Glomerular endothelial cell (primary cell): Measurements from ENCODE around the gene VAT1L. TPM values are rescaled to one million over a fixed set of nuclear protein-coding genes. Genes with fewer than 3 reads are reported as not detected.

Source experiments
- DNase-seq: peaks from one replicate; pipeline ENCODE4 v3.0.0-alpha.2; 2011; ENCODE audit warnings: low read depth, low spot score; ENCODE audit errors: extremely low read depth
- total RNA-seq: library from RNA; depleted of rRNA; stranded (reverse); fragments of >200 nt; gene quantifications from 2 replicates; pipeline ENCODE4 v1.2.3, GENCODE V29; 2015

The VAT1L gene, protein sequence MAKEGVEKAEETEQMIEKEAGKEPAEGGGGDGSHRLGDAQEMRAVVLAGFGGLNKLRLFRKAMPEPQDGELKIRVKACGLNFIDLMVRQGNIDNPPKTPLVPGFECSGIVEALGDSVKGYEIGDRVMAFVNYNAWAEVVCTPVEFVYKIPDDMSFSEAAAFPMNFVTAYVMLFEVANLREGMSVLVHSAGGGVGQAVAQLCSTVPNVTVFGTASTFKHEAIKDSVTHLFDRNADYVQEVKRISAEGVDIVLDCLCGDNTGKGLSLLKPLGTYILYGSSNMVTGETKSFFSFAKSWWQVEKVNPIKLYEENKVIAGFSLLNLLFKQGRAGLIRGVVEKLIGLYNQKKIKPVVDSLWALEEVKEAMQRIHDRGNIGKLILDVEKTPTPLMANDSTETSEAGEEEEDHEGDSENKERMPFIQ
- 6.4 and 30.6 TPM in 2 replicates for total RNA-seq

DNA sequence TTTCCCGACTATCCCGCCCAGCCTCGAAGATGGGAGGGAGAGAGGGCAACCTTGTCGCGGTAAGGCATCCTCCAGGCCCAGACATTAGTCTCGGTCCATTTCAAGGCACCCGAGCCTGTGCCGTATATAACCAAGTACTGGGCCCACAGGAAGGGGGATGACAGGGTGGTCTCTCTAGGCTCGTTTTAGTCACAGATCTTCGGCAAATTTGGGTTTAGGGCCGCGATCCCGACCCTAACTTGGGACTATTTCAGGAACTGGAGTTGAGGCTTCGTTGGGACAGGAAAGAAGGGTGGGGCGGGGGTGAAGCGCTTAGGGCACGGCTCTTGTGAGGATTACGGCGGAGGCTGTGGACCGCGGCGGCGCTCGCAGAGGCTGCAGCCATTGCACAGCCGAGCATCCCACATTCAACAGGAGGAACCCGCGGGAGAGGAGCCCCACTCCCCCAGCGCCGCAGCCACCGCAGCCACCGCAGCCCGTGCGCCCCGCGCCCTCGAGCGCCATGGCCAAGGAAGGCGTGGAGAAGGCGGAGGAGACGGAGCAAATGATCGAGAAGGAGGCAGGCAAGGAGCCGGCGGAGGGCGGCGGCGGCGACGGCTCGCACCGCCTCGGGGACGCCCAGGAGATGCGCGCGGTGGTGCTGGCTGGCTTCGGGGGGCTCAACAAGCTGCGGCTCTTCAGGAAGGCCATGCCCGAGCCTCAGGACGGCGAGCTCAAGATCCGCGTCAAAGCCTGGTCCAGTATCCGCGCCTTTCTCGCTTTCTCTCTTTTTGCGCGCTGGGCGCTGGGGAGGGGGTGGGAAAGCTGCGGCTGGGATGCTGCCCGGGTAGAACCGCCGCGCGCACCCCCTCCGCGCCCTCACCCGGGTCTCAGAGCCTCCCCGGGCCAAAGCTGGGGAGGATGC lies at the start of gene VAT1L:
Gene VAT1L, plus strand, starts transcription at position 384 of the 904 bp plus-strand sequence. Its CDS starts 119 bp downstream, at position 503.
- DNase-seq: no peak

DNA sequence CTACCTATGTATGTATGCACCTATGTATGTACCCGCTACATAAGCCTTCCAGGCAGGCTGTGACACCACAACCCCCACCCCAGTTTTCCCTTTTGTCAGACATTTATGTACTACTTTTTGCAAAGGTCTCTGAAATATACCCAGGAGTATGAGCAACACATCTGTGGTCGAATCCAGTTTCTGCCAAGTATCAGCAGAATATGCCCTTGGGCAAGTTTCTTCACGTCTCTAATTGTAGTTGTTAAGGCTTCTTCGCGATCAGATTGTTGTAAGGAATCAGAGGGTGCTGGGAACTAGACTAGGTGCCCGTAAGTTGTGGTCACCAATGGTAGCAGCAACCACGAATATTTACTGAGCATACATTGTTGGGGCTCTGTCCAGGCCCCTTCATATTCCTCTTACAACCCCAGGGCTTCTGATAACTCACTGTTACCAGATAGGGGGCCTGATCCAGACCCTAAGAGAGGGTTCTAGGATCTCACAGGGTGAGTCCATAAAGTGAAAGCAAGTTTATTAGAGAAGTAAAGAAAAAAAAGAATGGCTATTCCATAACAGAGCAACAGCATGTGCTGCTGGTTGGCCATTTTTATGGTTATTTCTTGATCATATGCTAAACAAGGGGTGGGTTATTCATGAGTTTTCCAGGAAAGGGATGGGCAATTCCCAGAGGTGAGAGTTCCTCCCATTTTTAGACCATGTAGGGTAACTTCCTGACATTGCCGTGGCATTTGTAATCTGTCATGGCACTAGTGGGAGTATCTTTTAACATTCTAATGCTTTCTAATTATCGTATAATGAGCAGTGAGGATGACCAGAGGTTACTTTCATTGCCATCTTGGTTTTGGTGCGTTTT lies 49.4 kb upstream of the VAT1L start:
- no peak for DNase-seq

DNA sequence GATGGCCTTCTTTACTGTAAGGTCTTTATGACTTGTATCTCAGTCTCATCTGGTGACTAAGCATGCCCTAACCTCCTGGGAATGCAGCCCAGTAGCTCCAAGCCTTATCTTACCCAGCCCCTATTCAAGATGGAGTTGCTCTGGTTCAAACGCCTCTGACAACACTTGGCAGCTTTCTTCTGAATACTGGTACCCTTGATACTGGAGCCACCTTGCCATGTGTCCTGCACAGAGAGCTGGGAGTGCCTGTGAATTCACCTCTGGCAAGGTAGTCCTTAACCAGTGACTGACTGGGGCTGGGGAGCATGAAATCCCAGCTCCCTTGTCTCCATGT lies 48.8 kb upstream of the VAT1L start:
- no peak for DNase-seq

DNA sequence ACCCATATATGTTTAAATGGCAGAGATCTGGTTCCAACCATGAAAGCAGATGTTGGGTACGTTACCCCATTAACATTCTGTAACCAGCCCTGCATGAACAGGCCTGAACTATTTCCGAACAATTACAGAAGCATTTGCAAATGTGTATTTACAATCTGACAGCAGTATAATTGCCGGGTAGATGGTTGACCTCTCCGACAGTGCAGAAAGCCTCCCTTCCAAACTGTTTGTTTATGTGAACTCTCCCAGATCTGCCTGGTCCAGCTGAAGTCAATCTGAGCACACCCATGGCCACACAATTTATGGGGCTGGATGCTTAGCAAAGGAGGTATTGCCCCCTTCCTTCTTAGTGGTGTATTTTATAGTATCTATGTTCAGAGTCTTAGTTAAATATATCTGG lies 44.2 kb upstream of the VAT1L start:
- DNase-seq: no peak

DNA sequence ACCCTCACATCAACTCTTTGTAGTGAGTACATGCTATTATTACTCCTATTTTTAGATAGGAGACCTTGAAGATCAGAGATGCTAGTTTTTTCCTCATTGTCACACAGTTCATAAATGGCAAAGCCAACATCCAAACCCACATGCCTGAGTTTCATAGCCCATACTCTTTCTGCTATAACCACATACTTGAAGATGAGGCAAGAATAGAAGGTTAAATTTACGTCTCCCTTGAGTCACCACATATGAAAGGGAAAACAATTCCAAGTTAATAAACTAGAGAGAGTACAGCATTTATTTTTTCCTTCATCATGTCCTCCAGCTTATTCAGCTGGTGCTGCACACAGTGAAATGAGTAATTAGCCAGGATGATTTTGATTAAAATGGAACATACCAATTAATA lies 42.4 kb upstream of the VAT1L start:
- no peak for DNase-seq

DNA sequence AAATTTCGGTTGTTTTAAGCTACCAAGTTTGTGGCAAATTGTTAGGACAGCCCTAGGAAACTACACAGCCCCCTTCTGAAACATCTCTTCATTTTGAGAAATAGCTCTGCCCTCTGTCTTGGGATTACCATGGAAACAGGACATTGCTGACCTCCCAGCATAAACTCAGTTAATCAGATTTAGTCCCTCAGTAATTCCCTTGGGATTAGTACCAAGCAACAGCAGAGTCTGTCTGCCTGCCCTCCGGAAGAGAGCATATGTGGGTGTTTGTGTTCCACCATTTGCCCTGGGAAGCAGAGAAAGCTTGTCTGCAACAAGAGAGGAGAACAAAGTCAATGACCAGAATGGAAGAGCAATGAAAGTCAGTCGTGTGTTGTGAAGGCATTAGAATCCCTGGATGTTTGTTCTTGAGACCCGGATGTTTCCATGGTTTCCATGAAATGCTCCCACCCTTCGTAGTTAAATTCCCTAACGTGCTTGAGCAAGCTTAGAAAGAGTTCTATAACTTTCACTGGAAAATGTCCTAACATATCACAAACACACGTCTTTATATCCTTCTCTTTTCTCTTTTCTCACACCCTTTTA lies 39.9 kb upstream of the VAT1L start:
- DNase-seq: no peak

DNA sequence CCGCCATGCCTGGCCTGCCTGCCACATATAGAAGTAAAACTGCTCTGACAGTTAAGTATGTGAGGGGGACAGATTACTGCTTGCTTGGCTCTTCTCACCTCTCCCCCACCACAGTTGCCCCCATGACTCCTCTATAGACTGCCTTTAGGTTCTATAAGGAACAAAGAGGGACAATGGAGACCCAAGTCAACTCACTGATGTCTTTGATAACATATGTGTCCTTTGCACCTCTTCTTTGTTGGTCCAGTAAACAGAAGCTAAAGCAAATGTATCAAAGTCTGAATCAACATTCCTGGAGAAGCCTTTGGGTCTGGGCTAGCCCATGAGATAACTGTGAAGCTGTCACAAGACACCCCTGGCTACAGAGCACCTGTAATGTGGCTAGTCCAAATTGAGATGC lies 38.9 kb upstream of the VAT1L start:
- DNase-seq: no peak

DNA sequence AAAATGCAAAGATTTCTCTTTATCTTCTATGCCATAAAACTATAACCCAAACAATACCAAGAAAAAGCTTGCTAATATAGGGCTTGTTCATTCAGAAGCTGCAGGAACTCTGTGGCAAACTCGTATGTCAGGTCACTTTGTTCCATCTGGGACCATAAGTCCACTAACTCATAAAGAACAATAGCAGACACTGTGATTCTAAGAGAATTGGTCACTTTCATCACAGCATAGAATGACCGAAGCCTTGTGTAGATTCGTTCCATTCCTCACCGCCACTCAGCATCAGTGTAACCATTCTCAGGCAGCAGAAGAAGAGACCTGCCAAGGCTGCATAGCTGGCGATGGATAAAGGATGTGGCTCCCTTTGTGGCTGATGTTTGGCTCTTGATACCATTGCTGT lies 30.3 kb upstream of the VAT1L start:
- no peak for DNase-seq

DNA sequence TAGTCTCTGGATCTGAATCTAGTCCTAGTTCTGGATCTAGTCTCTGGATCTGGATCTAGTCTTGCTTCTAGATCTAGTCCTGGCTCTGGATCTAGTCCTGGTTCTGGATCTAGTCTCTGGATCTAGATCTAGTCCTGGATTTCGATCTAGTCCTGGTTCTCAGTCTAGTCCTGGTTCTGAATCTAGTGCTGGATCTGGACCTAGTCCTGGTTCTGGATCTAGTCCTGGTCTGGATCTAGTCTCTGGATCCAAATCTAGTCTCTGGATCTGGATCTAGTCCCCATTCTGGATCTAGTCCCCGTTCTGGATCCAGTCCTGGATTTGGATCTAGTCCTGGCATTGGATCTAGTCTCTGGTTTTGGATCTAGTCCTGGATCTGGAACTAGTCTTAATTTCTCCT lies 29.9 kb upstream of the VAT1L start:
- no peak for DNase-seq

DNA sequence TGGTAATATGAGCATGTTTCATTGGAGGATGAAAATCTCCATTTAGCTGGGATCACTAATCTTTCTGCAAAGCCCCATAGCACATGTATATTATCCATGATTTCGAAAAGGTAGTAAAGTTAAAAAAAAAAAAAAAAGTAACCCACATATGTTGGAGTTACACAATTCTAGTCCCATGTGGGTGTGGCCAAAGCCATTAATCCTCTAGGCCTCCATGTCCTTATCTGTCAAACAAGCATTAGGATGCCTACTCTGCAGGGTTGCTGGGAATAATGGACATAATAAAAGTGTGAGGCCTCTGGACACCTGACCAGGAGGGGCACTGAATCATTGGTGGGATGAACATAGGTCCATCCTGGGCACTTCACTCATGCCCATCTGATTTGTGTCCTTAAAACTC lies 29.2 kb upstream of the VAT1L start:
- DNase-seq: no peak

DNA sequence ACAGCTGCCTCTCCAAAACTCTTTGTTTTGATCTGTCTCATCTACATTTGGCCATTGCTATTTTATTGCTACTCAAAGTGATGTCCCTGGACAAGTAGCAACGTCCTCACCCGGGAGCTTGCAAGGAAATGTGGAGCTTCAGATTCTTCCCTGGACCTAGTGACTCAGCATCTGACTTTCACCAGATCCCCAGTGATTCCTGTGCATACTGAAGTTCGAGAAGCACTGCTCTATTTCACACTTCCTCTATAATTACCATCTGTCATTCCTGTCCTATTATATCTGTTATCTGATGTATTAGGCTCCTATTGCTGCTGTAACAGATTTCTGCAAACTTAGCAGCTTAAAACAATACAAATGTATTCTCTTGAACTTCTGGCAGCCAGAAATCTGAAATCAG lies 28.5 kb upstream of the VAT1L start:
- DNase-seq: no peak

DNA sequence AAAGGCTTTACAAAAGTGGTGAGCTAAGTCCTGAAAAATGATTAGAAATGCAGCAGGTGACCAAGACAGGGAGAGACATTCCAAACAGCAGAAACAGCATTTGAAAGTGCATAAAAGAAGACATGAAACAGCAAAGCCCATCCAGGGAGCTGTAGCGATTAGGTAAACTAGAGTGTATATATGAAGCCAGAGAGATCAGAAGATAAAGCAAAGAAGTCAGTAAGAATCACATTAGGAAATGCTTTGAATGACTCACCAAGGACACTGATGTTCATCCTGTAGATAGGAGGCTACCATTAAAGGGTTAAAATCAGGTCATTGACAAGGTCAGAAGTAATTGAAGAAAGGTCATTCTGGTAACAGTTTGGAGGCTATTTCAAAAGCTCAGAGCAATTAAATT lies 27.6 kb upstream of the VAT1L start:
- DNase-seq: no peak

DNA sequence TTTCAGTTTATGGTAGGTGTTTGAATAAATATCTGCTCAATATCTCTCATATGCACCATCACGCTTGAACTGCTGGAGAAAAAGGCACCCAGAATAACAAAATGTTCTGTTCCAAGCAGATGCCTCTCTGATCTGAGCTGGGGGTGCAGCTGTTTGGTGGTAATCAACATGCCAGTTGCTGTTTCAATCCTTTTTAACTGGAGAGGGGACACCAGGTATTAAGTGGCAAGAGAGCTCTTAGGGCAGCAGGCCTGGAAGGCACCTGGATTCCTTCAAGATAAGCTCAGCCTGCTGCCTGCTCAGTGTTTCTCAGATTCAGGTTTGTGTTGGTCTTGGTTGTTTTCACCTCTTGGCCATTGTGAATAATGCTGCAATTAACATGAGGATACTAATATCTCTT lies 27.2 kb upstream of the VAT1L start:
- DNase-seq: no peak

DNA sequence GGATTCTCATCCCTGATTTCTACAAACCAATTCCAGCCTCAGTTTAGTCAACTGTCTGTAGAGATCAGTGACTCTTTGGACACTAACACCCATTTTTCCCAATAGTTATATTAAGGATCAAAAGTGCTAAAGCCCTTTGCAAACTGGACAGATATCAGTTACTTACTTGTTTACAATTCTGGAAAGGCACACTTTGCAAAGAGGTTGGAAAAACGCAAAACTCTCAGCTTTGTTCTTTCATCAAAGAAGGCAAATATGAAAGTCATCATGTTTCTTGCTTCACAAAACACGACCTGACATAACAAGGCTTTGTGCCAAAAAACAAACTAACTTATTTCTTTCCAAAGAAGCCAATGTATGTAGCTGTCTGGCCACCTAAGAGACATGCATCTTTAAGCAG lies 26.1 kb upstream of the VAT1L start:
- DNase-seq: no peak

DNA sequence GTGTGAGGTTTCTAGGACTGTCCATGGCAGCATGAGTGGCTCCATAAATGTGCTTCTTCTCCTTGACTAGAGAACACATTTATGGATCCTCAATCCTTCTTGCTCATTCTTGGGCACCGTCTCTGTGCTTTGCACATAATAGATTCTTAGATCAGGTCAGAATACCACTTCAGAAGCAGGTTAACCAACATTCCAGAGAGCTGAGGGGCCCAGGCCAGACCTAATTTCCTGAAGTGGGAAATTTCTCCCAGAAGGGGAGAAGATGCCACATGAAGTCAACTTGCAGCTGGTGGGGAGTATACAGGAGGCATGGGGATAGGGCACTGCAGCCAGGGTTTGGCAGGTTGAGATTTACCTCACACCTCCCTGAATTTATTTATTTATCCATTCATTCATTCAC lies 24.4 kb upstream of the VAT1L start:
- no peak for DNase-seq

DNA sequence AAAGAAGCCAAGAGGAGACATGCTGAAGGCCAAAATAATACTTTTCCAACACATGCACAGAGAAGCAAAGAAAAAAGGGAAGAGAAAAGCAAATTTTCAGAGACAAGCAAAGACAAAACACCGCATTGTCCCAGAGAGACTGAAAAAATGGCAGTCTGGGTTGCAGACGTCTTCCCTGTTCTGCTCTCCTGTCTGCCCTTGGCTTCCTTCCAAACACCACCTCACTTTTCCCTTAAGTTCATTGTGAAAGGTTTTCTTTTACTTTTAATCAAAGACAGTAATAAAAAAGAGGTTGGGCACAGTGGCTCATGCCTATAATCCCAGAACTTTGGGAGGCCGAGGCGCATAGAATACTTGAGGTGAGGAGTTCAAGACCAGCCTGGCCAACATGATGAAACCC lies 21.2 kb upstream of the VAT1L start:
- no peak for DNase-seq

DNA sequence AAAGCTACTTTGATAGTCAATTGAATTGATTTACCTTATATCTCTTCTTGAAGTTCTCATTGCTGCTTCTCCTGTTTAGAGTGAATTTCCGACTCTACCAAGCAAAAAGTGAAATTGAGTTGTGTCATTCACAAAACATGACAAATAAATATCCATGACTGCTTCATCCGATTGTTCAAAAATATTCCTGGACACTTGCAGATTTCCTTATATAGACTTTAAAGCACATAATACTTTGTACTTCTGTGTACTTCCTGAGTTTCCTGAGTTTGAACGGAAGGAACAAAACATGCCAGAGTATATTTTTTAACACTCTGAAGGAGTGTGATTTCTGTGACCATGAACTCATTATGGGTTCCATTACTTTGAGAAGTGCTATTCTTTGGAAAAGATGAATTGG lies 20.5 kb upstream of the VAT1L start:
- DNase-seq: no peak

DNA sequence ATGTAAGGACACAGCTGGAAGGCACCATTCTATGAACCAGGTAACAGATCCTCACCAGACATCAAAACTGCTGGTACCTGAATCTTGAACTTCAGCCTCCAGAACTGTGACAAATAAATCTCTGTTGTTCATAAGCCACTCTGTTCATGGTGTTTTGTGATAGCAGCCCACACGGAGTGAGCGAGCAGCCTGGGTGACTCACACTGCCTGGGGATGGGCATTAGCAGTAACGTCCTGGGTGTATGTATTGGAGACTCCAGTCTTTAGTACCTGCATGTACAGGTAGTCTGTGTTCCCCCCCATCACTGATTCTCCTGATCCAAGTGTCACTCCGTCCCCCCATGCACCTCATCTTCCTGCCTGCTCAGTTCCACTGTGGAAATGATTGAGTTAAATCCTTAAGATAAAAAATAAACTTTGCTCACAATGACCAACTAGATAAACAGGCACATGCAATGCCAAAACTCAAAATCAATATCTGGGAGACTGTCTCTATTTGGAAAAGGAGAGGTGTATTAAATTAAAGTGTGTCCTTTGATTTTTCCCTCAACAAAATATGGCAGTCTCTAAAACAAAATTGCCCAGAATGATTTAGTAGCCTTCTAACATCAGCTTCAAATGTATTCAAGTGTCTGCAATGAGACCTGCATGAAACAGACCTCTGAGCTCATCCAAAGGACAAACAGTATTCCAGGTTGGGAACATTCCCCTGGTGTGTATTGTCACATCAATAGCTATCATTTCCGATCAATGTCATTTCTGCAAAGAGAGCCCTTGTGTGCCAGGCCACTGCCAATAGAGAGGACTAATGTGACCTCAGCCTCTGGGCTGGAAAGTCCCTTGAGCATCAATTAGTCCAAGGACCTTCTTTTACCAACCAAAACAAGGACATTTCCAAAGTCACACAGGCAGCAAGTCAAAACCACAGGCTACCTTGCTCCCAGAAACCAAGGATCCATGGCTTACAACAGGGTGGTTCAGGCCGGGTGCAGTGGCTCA lies 12.2 kb upstream of the VAT1L start:
- DNase-seq: no peak

DNA sequence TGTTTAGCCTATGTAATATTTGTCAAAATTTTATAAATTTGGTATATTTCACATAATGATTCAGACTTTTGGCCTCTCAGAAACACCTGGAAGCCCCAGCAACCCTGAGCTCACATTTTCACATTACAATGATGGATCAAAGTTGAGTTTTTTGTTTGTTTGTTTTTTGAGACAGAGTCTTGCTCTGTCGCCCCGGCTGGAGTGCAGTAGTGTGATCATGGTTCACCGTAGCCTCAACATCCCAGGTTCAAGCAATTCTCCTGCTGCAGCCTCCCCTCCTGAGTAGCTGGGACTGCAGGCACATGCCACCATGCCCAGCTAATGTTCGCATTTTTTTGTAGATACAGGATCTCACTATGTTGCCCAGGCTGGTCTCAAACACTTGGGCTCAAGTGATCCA lies 10.6 kb upstream of the VAT1L start:
- DNase-seq: no peak
